Neural crest cell (in vitro differentiated cells): ENCODE data around the gene PRPSAP1. TPM values are rescaled to one million over a fixed set of nuclear protein-coding genes. Genes with fewer than 3 reads are reported as not detected.

Experiments used
- DNase-seq: peaks from one replicate; pipeline ENCODE4 v3.0.0; 2021; ENCODE audit warnings: low read depth, mixed read lengths, low spot score
- H3K27ac Mint-ChIP-seq: one replicate; pipeline ENCODE4 v1.8.0; 2021; ENCODE audit warnings: mild to moderate bottlenecking, mixed read lengths; ENCODE audit not compliant: unreplicated experiment
- H3K27me3 Mint-ChIP-seq: 2 replicates; pipeline ENCODE4 v1.8.0; 2021; ENCODE audit warnings: low read depth, mild to moderate bottlenecking, mixed read lengths
- H3K36me3 Mint-ChIP-seq: 2 replicates; pipeline ENCODE4 v1.8.0; 2021; ENCODE audit warnings: low read depth, mild to moderate bottlenecking, mixed read lengths
- H3K4me1 Mint-ChIP-seq: 2 replicates; pipeline ENCODE4 v1.8.0; 2021; ENCODE audit warnings: mixed read lengths
- H3K4me3 Mint-ChIP-seq: one replicate; pipeline ENCODE4 v1.8.0; 2021; ENCODE audit warnings: mild to moderate bottlenecking, mixed read lengths
- H3K9me3 Mint-ChIP-seq: 2 replicates; pipeline ENCODE4 v1.8.0; 2021; ENCODE audit warnings: mixed read lengths
- CTCF ChIP-seq: fragments of 200-600 bp; sonication (generic); conservative IDR thresholded peaks from 2 replicates; pipeline ENCODE4 v1.5.0; 2021; ENCODE audit warnings: antibody characterized with exemption, mild to moderate bottlenecking
- total RNA-seq: library from RNA; stranded (reverse); gene quantifications from 2 replicates; pipeline ENCODE4 v1.2.1, GENCODE V29; 2021

PRPSAP1 gene
- total RNA-seq, 1 donor from 2014 or later: 73.6 TPM

DNA sequence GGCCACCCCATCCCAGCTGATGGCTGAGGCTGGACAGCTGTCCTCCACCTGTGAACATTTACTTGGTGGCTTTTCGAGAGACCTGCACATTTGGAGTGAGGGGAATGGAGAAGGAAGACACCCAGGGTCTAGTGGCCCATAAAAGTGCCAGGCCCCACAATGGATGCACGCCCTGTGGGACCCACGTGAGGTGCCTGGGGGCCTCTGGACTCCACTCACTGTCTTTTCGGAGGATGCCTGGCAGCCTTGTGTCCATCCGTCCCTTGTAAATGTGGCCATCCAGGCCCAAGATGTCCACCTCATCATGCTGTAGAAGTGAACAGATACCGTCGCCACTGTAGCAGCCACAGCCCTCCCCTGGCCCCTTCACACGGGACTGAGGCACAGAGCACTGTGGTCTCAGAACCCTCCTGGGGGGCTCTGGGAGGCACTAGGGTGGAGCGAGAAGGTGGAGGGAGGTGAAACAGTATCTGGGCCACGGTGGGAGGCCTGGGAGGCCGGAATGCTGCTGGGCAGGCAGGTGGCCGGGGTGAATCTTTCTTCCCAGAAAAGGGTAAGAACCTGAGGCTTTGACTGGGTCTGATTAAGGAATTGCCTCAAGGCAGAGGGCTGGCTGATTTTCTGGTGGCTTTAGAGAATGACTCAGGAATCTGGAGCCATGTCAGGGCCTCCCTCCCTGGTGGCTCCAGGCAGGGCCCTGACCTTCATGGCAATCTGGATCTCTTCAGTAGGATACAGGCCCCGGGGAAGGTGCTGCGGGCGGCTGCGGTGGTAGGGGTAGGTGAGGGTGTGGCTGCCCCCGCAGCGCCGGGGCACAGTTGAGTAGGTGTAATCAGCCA, 77.0 kb downstream of the PRPSAP1 start:
- peaks cover 7% of the 10 kb centered on the region for H3K4me1 Mint-ChIP-seq
- H3K9me3 Mint-ChIP-seq: no peaks in the 10 kb centered on the region
- TF ChIP-seq CTCF: no peak
- DNase-seq: no peak
- H3K27me3 Mint-ChIP-seq: no peaks in the 10 kb centered on the region
- H3K36me3 Mint-ChIP-seq: no peaks in the 10 kb centered on the region
- H3K4me3 Mint-ChIP-seq: peak overlapping the region; percentile 57
- H3K27ac Mint-ChIP-seq: peak overlapping the region; percentile 62

DNA sequence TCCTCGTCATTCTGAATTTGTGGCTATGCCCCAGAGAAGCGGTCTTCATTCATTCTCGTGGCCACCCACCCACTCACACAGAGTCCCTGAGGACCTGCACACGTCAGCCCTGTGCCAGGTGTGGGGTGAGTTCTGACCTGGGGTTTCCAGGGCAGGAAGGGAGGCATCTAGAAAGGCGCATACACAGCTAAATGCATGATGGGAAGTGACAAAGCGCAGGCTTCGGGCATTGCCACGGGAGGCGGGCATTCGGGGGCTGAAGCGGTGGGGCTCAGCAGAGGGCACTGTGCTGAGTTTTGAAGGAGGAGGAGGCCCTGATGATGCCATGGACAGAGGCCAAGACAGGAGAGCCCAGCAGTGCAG, 77.7 kb downstream of the PRPSAP1 start:
- Mint-ChIP-seq H3K9me3 (no peaks in the 10 kb centered on the region), H3K4me3 (no peak overlapping the region), H3K27ac (peak overlapping the region; percentile 62), H3K36me3 (no peaks in the 10 kb centered on the region), H3K4me1 (peaks cover 7% of the 10 kb centered on the region), H3K27me3 (no peaks in the 10 kb centered on the region)
- no peak for TF ChIP-seq CTCF
- no peak for DNase-seq

DNA sequence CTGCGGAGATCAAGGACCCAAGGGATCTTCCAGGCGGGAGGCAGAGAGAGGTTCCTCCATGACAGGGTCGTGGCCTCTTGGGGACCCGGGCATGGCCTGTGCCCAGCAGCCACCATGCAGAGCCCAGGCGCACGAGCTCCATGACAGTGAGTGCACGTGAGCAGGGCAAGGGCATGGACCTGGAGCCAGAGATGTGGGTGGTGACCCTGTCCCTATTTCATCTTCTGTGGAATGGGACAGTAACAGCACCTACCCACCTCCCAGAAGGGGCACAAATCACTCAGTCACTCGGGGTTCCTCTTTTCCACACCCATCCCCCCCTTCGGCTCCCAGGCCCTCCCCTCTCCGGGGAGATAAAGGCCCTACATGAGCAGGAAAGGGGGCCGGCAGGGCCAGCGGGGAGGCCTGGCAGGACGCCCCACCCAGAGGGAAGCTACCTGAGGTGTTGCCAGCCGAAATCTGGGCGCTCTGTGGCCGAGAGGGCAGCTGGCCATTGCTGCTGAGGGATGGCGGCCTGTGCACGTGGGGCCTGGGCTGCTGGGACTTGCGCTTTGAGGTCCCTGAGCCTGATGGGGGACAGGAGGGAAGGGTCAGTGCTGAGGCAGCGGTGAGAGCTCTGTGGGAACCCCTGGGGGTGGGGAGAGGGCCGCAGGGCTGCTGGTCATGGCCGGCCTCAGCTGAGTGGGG, 78.2 kb downstream of the PRPSAP1 start:
- Mint-ChIP-seq H3K9me3 (no peaks in the 10 kb centered on the region), H3K36me3 (no peaks in the 10 kb centered on the region), H3K4me3 (no peak overlapping the region), H3K27ac (no peak overlapping the region), H3K27me3 (no peaks in the 10 kb centered on the region), H3K4me1 (peaks cover 7% of the 10 kb centered on the region)
- TF ChIP-seq CTCF: no peak
- DNase-seq: no peak

- H3K4me3 Mint-ChIP-seq: no peak overlapping the region
- H3K36me3 Mint-ChIP-seq: no peaks in the 10 kb centered on the region
- peak overlapping the region; percentile 35 for H3K27ac Mint-ChIP-seq
- H3K9me3 Mint-ChIP-seq: no peaks in the 10 kb centered on the region
- DNase-seq: no peak
- no peaks in the 10 kb centered on the region for H3K27me3 Mint-ChIP-seq
- peaks cover 10% of the 10 kb centered on the region for H3K4me1 Mint-ChIP-seq
- TF ChIP-seq CTCF: no peak
Observed at GRCh38 chr17:76274112-76274956, 79.4 kb downstream of the PRPSAP1 start.

DNA sequence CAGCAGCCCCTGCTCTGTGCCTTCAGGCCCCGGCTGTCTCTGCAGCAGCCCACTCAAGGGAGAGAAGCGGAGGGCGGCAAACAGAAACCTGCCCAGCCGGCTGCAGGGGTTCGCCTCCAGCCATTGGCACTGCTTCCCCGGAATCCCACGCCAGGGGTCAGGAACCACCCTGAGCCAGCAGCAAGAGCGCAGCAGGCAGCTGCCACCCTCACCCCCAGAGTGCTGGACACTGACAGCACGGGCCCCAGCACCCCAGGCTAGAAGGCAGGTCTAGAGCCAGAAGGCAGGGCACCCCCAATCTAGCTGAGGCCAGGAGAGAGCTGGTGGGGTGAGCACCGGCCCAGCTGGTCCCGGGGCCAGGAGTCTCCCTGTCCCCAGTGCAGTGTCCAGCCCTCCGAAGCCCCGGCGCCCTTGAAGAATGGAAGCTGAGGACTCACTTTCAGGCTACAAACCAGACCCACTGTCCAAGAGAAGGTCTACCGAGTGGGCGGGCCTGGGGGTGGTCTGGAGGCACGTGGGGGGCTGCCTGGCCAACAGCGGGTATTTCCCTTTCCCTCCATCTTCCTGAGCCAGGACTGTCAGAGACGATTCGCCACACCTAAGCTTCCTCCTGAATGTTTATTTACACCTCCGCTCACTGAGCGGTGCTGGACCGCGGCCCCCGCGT, 80.1 kb downstream of the PRPSAP1 start:
- TF ChIP-seq CTCF: no peak
- no peaks in the 10 kb centered on the region for H3K36me3 Mint-ChIP-seq
- DNase-seq: no peak

More for the DNA sequence above, 80.1 kb downstream of the PRPSAP1 start:
- H3K4me3 Mint-ChIP-seq: no peak overlapping the region
- H3K4me1 Mint-ChIP-seq: peaks cover 15% of the 10 kb centered on the region
- H3K9me3 Mint-ChIP-seq: no peaks in the 10 kb centered on the region
- peak overlapping the region; percentile 35 for H3K27ac Mint-ChIP-seq
- H3K27me3 Mint-ChIP-seq: no peaks in the 10 kb centered on the region
